ENCODE measurements around the gene KIF5C.

DNA sequence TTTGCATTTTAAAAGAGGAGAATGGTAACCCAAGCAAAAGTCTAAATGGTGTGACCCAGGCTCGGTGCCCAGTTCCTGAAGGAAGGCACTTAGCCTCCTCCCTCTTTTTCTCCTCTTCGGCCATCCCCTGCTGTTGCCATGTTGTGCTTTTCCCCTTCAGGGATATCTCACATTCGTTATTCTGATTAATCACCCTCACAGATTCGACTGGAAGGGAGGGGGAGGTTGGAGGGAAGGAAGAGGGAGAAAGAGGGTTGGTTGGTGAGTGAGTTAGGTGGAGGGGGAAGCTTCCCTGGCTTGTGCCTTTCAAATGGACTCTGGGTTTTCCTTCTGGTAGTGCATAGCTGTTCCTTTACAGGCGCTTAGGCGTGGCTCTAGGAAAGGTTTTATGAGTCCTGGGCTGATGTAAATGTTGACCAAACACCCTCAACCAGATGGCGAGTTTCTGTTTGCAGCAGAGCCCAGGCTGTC lies 124.5 kb downstream of the KIF5C start:
- TF ChIP-seq HDAC2 (CRISPR knock-in tag; IDR thresholded peaks at IDR 0.05) (no peak), MBD4 (IDR thresholded peaks at IDR 0.05; ENCODE audit: borderline replicate concordance, low read length) (no peak), POLR2AphosphoS5 (IDR thresholded peaks at IDR 0.05; ENCODE audit: low read depth, low read length) (no peak), ZNF670 (CRISPR knock-in tag; IDR thresholded peaks at IDR 0.05; ENCODE audit: borderline replicate concordance) (no peak), JUND (CRISPR knock-in tag; IDR thresholded peaks at IDR 0.05) (no peak), MED1 (CRISPR knock-in tag; IDR thresholded peaks at IDR 0.05) (no peak), SP1 (IDR thresholded peaks at IDR 0.05) (no peak), SP1 (CRISPR knock-in tag; IDR thresholded peaks at IDR 0.05) (no peak), ZKSCAN1 (IDR thresholded peaks at IDR 0.05; ENCODE audit: low read length) (no peak), TAF1 (CRISPR knock-in tag; IDR thresholded peaks at IDR 0.05) (no peak), ZNF256 (CRISPR knock-in tag; conservative IDR thresholded peaks at IDR 0.05) (no peak)
- TF ChIP-seq, protein P1, sequence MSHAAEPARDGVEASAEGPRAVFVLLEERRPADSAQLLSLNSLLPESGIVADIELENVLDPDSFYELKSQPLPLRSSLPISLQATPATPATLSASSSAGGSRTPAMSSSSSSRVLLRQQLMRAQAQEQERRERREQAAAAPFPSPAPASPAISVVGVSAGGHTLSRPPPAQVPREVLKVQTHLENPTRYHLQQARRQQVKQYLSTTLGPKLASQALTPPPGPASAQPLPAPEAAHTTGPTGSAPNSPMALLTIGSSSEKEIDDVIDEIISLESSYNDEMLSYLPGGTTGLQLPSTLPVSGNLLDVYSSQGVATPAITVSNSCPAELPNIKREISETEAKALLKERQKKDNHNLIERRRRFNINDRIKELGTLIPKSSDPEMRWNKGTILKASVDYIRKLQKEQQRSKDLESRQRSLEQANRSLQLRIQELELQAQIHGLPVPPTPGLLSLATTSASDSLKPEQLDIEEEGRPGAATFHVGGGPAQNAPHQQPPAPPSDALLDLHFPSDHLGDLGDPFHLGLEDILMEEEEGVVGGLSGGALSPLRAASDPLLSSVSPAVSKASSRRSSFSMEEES (CRISPR knock-in tag; IDR thresholded peaks at IDR 0.05): no peak
